Measurements from ENCODE around the gene PMEPA1.

The PMEPA1 gene

GRCh38 chr20:57658447-57658832 is 51.4 kb downstream of the PMEPA1 start (continued):
- no peak for TF ChIP-seq ZNF394 (tag by site-specific recombination; IDR thresholded peaks at IDR 0.05; ENCODE audit: borderline replicate concordance)
- TF ChIP-seq WT1 (tag by site-specific recombination; IDR thresholded peaks at IDR 0.05), result no peak
- no peak for TF ChIP-seq ZFP3 (tag by site-specific recombination; IDR thresholded peaks at IDR 0.05; ENCODE audit: low read depth)
- no peak for TF ChIP-seq ZNF423 (tag by site-specific recombination; IDR thresholded peaks at IDR 0.05)
- no peak for TF ChIP-seq ZNF138 (tag by site-specific recombination; IDR thresholded peaks at IDR 0.05; ENCODE audit: borderline replicate concordance)
- TF ChIP-seq ZFHX2 (tag by site-specific recombination; conservative IDR thresholded peaks at IDR 0.05), result no peak
- no peak for TF ChIP-seq HOXA7 (CRISPR knock-in tag; IDR thresholded peaks at IDR 0.05; ENCODE audit: borderline replicate concordance)
- TF ChIP-seq FEZF1 (tag by site-specific recombination; IDR thresholded peaks at IDR 0.05), result no peak
- TF ChIP-seq ZNF155 (tag by site-specific recombination; IDR thresholded peaks at IDR 0.05), result no peak

- Histone ChIP-seq H3K36me3 (ENCODE audit: control insufficient read depth in 2 of 2, insufficient read depth in 1 of 2, low read length in 2 of 2) (peaks cover 0 to 26% of the 10 kb centered on the region in 2 experiments; a peak in 1 of 3 replicates), H3K27ac (ENCODE audit: extremely low read depth, low read depth, low read length) (no peak overlapping the region), H3K4me3 (ENCODE audit: low read depth, low read length) (no peak overlapping the region), H3K9me3 (ENCODE audit: control insufficient read depth, insufficient read depth, low read depth, low read length) (no peaks in the 10 kb centered on the region), H3K4me1 (ENCODE audit: control insufficient read depth, insufficient read depth, low read length) (no peaks in the 10 kb centered on the region)
- POLR2A ChIA-PET, result no interaction called here
- CTCF ChIA-PET, result no interaction called here
- TF ChIP-seq ZNF132 (tag by site-specific recombination; IDR thresholded peaks at IDR 0.05; ENCODE audit: borderline replicate concordance), result no peak
- no peak for TF ChIP-seq ZNF623 (tag by site-specific recombination; IDR thresholded peaks at IDR 0.05)
- TF ChIP-seq ZNF248 (tag by site-specific recombination; IDR thresholded peaks at IDR 0.05), result no peak
- TF ChIP-seq ZNF155 (tag by site-specific recombination; IDR thresholded peaks at IDR 0.05), result no peak
- TF ChIP-seq ZFP41 (tag by site-specific recombination; IDR thresholded peaks at IDR 0.05; ENCODE audit: borderline replicate concordance), result no peak
- TF ChIP-seq IKZF3 (tag by site-specific recombination; IDR thresholded peaks at IDR 0.05), result no peak
- TF ChIP-seq ZBTB49 (tag by site-specific recombination; IDR thresholded peaks at IDR 0.05; ENCODE audit: low read depth), result no peak
- no peak for TF ChIP-seq ZSCAN4 (tag by site-specific recombination; IDR thresholded peaks at IDR 0.05)
- TF ChIP-seq PBX3 (CRISPR knock-in tag; IDR thresholded peaks at IDR 0.05), result no peak
- TF ChIP-seq ZNF639 (tag by site-specific recombination; IDR thresholded peaks at IDR 0.05), result no peak
- no peak for TF ChIP-seq ZNF692 (tag by site-specific recombination; IDR thresholded peaks at IDR 0.05)
- TF ChIP-seq ZSCAN30 (tag by site-specific recombination; IDR thresholded peaks at IDR 0.05), result no peak
- no peak for TF ChIP-seq ZNF292 (tag by site-specific recombination; IDR thresholded peaks at IDR 0.05; ENCODE audit: borderline replicate concordance, low read depth)
- no peak for TF ChIP-seq ZNF169 (tag by site-specific recombination; IDR thresholded peaks at IDR 0.05)
These were observed 52.0 kb downstream of the PMEPA1 start for GRCh38 chr20:57657535-57658446.
